Neural progenitor cell (in vitro differentiated cells): Measurements from ENCODE around the gene PYGB. TPM values are rescaled to one million over a fixed set of nuclear protein-coding genes. Genes with fewer than 3 reads are reported as not detected.

Experiments
- DNase-seq: peaks from one replicate; pipeline ENCODE4 v3.0.0-alpha.2; 2016; ENCODE audit warnings: low spot score
- H2AFZ ChIP-seq: fragments of 200-600 bp; sonication (generic); replicated peaks from 2 replicates; pipeline ENCODE4 v1.6.1; 2016; ENCODE audit warnings: antibody characterized with exemption
- H3F3A ChIP-seq: fragments of 200-600 bp; sonication (generic); 2 replicates; pipeline ENCODE4 v1.6.1; 2016; ENCODE audit warnings: antibody characterized with exemption, low read depth
- H3K27ac ChIP-seq: fragments of 200-600 bp; sonication (generic); 2 replicates; pipeline ENCODE4 v1.5.1; 2016; ENCODE audit warnings: mild to moderate bottlenecking
- H3K27me3 ChIP-seq: fragments of 200-600 bp; sonication (generic); 2 replicates; pipeline ENCODE4 v1.6.1; 2016; ENCODE audit warnings: mild to moderate bottlenecking, moderate library complexity
- H3K36me3 ChIP-seq: fragments of 200-600 bp; sonication (generic); 2 replicates; pipeline ENCODE4 v1.5.1; 2016
- H3K4me1 ChIP-seq: fragments of 200-600 bp; sonication (generic); 2 replicates; pipeline ENCODE4 v1.6.1; 2016; ENCODE audit warnings: mixed run types
- H3K4me2 ChIP-seq: fragments of 200-600 bp; sonication (generic); 2 replicates; pipeline ENCODE4 v1.6.1; 2016
- H3K4me3 ChIP-seq: fragments of 200-600 bp; sonication (generic); 2 replicates; pipeline ENCODE4 v1.5.1; 2016
- H3K79me2 ChIP-seq: fragments of 200-600 bp; sonication (generic); 2 replicates; pipeline ENCODE4 v1.6.1; 2016; ENCODE audit warnings: low read depth
- H3K9ac ChIP-seq: fragments of 200-600 bp; sonication (generic); 2 replicates; pipeline ENCODE4 v1.6.1; 2016
- H3K9me3 ChIP-seq: fragments of 200-600 bp; sonication (generic); 2 replicates; pipeline ENCODE4 v1.5.1; 2016; ENCODE audit warnings: low read depth
- H4K20me1 ChIP-seq: fragments of 200-600 bp; sonication (generic); 2 replicates; pipeline ENCODE4 v1.6.1; 2016; ENCODE audit warnings: low read depth
- H3K27ac Mint-ChIP-seq: 3 replicates; pipeline ENCODE4 v1.8.0; 2021; ENCODE audit warnings: mixed read lengths
- H3K27me3 Mint-ChIP-seq: 2 replicates; pipeline ENCODE4 v1.8.0; 2022; ENCODE audit warnings: low read depth, mild to moderate bottlenecking, inconsistent platforms, moderate library complexity, mixed read lengths; ENCODE audit not compliant: insufficient read depth
- H3K36me3 Mint-ChIP-seq: 3 replicates; pipeline ENCODE4 v1.8.0; 2021; ENCODE audit warnings: mixed read lengths
- H3K4me1 Mint-ChIP-seq: 3 replicates; pipeline ENCODE4 v1.8.0; 2021; ENCODE audit warnings: mixed read lengths
- H3K4me3 Mint-ChIP-seq: 3 replicates; pipeline ENCODE4 v1.8.0; 2021; ENCODE audit warnings: mild to moderate bottlenecking, moderate library complexity, mixed read lengths
- H3K9me3 Mint-ChIP-seq: 3 replicates; pipeline ENCODE4 v1.8.0; 2020; ENCODE audit warnings: mixed read lengths
- EZH2 ChIP-seq: fragments of 200-600 bp; sonication (generic); IDR thresholded peaks from 2 replicates; pipeline ENCODE4 v1.6.1; 2017; ENCODE audit warnings: antibody characterized with exemption, mild to moderate bottlenecking, moderate library complexity
- EZH2phosphoT487 ChIP-seq: fragments of 200-600 bp; sonication (generic); IDR thresholded peaks from 2 replicates; pipeline ENCODE4 v1.6.1; 2017; ENCODE audit warnings: antibody characterized with exemption
- total RNA-seq: library from RNA; depleted of rRNA; stranded (reverse); fragments of >200 nt; gene quantifications from 2 replicates; pipeline ENCODE4 v1.2.3, GENCODE V29; 2015; ENCODE audit warnings: low replicate concordance
- TF ChIP-seq, protein P1 (sequence below): fragments of 200-600 bp; sonication (generic); IDR thresholded peaks from 2 replicates; pipeline ENCODE4 v1.5.1; 2017; ENCODE audit warnings: antibody characterized with exemption, mild to moderate bottlenecking

The PYGB gene
- total RNA-seq, 1 donor from 2014 or later = 40.9 TPM

- H3K27me3 Mint-ChIP-seq = no peaks in the 10 kb centered on the region
- H4K20me1 ChIP-seq = peaks cover 3% of the 10 kb centered on the region
- H3K27ac Mint-ChIP-seq = no peak overlapping the region
- TF ChIP-seq EZH2 (no peak), EZH2phosphoT487 (no peak)
- TF ChIP-seq, protein P1, sequence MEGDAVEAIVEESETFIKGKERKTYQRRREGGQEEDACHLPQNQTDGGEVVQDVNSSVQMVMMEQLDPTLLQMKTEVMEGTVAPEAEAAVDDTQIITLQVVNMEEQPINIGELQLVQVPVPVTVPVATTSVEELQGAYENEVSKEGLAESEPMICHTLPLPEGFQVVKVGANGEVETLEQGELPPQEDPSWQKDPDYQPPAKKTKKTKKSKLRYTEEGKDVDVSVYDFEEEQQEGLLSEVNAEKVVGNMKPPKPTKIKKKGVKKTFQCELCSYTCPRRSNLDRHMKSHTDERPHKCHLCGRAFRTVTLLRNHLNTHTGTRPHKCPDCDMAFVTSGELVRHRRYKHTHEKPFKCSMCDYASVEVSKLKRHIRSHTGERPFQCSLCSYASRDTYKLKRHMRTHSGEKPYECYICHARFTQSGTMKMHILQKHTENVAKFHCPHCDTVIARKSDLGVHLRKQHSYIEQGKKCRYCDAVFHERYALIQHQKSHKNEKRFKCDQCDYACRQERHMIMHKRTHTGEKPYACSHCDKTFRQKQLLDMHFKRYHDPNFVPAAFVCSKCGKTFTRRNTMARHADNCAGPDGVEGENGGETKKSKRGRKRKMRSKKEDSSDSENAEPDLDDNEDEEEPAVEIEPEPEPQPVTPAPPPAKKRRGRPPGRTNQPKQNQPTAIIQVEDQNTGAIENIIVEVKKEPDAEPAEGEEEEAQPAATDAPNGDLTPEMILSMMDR = no peak
- no peak overlapping the region for H2AFZ ChIP-seq
- H3K9me3 Mint-ChIP-seq = peaks cover 2% of the 10 kb centered on the region
- H3K4me3 ChIP-seq = no peak overlapping the region
- H3K9ac ChIP-seq = no peak overlapping the region
- no peaks in the 10 kb centered on the region for H3K4me1 Mint-ChIP-seq
- H3K36me3 ChIP-seq = no peaks in the 10 kb centered on the region
- no peak for DNase-seq
- H3K9me3 ChIP-seq = no peaks in the 10 kb centered on the region
- no peaks in the 10 kb centered on the region for H3K27me3 ChIP-seq
- peaks cover 19% of the 10 kb centered on the region for H3K36me3 Mint-ChIP-seq
- H3K4me2 ChIP-seq = no peak overlapping the region
- no peaks in the 10 kb centered on the region for H3K4me1 ChIP-seq
- H3K79me2 ChIP-seq = no peaks in the 10 kb centered on the region
- no peaks in the 10 kb centered on the region for H3F3A ChIP-seq
- no peak overlapping the region for H3K27ac ChIP-seq
- H3K4me3 Mint-ChIP-seq = no peak overlapping the region
Measured at GRCh38 chr20:25281541-25281991, 33.7 kb downstream of the PYGB start.

GRCh38 chr20:25282034-25282781 is 34.3 kb downstream of the PYGB start:
- Mint-ChIP-seq H3K27ac (peak overlapping the region; percentile 42), H3K36me3 (peaks cover 23% of the 10 kb centered on the region), H3K4me3 (no peak overlapping the region), H3K9me3 (peaks cover 2% of the 10 kb centered on the region), H3K4me1 (no peaks in the 10 kb centered on the region), H3K27me3 (no peaks in the 10 kb centered on the region)
- H2AFZ ChIP-seq = no peak overlapping the region
- H3K4me3 ChIP-seq = no peak overlapping the region
- H3K27me3 ChIP-seq = no peaks in the 10 kb centered on the region
- H3K4me2 ChIP-seq = no peak overlapping the region
- no peak overlapping the region for H3K27ac ChIP-seq
- H3K36me3 ChIP-seq = no peaks in the 10 kb centered on the region
- TF ChIP-seq EZH2phosphoT487 = no peak
- TF ChIP-seq, protein P1 = no peak
- no peak for TF ChIP-seq EZH2
- no peaks in the 10 kb centered on the region for H3F3A ChIP-seq
- peaks cover 3% of the 10 kb centered on the region for H4K20me1 ChIP-seq
- H3K9me3 ChIP-seq = no peaks in the 10 kb centered on the region
- H3K4me1 ChIP-seq = no peaks in the 10 kb centered on the region
- no peaks in the 10 kb centered on the region for H3K79me2 ChIP-seq
- H3K9ac ChIP-seq = no peak overlapping the region
- DNase-seq = no peak

DNA sequence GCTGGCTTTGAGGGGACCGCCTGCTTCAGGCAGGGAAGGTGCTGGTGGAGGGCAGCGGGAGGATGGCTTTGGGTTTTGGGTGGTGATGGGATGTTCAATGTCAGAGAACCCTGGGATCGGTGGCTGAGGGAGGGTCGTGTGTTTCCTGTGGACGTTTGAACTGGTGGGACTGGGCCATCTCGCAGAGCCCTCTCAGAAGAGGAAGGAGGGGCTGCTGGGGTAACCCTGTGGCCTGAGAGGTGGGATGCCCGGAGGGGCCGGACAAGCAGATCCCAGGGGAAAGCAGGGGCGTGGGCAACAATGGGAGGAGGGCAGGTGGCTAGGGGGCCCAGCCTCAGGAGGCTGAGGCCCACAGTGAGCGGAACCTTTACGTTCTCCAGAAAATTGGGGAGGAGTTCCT is 34.9 kb downstream of the PYGB start:
- TF ChIP-seq EZH2 (no peak), EZH2phosphoT487 (no peak)
- TF ChIP-seq, protein P1 = no peak
- no peaks in the 10 kb centered on the region for H3F3A ChIP-seq
- H3K36me3 ChIP-seq = no peaks in the 10 kb centered on the region
- no peaks in the 10 kb centered on the region for H3K79me2 ChIP-seq
- no peak overlapping the region for H3K4me3 ChIP-seq
- no peaks in the 10 kb centered on the region for H3K9me3 ChIP-seq
- H3K4me1 ChIP-seq = no peaks in the 10 kb centered on the region
- no peak overlapping the region for H3K4me2 ChIP-seq
- H3K27me3 ChIP-seq = no peaks in the 10 kb centered on the region
- Mint-ChIP-seq H3K4me3 (no peak overlapping the region), H3K27me3 (peaks cover 2% of the 10 kb centered on the region), H3K9me3 (peaks cover 2% of the 10 kb centered on the region), H3K4me1 (no peaks in the 10 kb centered on the region), H3K27ac (no peak overlapping the region), H3K36me3 (peaks cover 26% of the 10 kb centered on the region)
- no peak overlapping the region for H3K27ac ChIP-seq
- H2AFZ ChIP-seq = no peak overlapping the region
- DNase-seq = no peak
- peaks cover 3% of the 10 kb centered on the region for H4K20me1 ChIP-seq
- H3K9ac ChIP-seq = no peak overlapping the region
